Renal pelvis (tissue), 3 donors: ENCODE measurements around the gene OR2M5. TPM values are rescaled to one million over a fixed set of nuclear protein-coding genes. Genes with fewer than 3 reads are reported as not detected.

Experiments
- polyA plus RNA-seq, 3 donors: library from polyadenylated mRNA; unstranded; fragments of 120-200 nt; gene quantifications; one replicate each; pipeline ENCODE4 v1.2.1, GENCODE V29; 2013; ENCODE audit not compliant: insufficient read length in 3 of 3

Gene OR2M5
- polyA plus RNA-seq, 3 donors, result not detected

Other genes with a start within 250 kb of the OR2M5 start
- under 1 TPM; 0.20 to 0.55 (median 0.24) TPM for gene OR2W3, start 249.6 kb upstream of the OR2M5 start, polyA plus RNA-seq
- gene OR2T8, start 224.9 kb upstream of the OR2M5 start, polyA plus RNA-seq, result not detected
- not detected for gene OR2AJ1, start 220.3 kb upstream of the OR2M5 start, polyA plus RNA-seq
- not detected for gene OR2L8, start 196.3 kb upstream of the OR2M5 start, polyA plus RNA-seq
- gene OR2AK2, start 179.9 kb upstream of the OR2M5 start, polyA plus RNA-seq, result not detected
- gene OR2L5, start 131.5 kb upstream of the OR2M5 start, polyA plus RNA-seq, result not detected
- under 1 TPM; 0.06 to 0.12 (median 0.10) TPM for gene OR2L2, start 115.1 kb upstream of the OR2M5 start, polyA plus RNA-seq
- gene OR2L3, start 98.3 kb upstream of the OR2M5 start, polyA plus RNA-seq, result not detected
- gene OR2L13, start 50.0 kb upstream of the OR2M5 start, polyA plus RNA-seq, result not detected
- not detected for gene OR2M2, start 29.7 kb downstream of the OR2M5 start, polyA plus RNA-seq
- gene OR2M3, start 52.1 kb downstream of the OR2M5 start, polyA plus RNA-seq, result under 1 TPM; 0.03 to 0.04 (median 0.03) TPM
- gene OR2M4, start 86.3 kb downstream of the OR2M5 start, polyA plus RNA-seq, result under 1 TPM; 0.03 to 0.12 (median 0.08) TPM
- not detected for gene OR2T33, start 132.8 kb downstream of the OR2M5 start, polyA plus RNA-seq
- gene OR2T12, start 158.3 kb downstream of the OR2M5 start, polyA plus RNA-seq, result under 1 TPM; 0.03 to 0.09 (median 0.09) TPM
- not detected for gene OR2M7, start 179.4 kb downstream of the OR2M5 start, polyA plus RNA-seq
- gene OR14C36, start 203.6 kb downstream of the OR2M5 start, polyA plus RNA-seq, result not detected
- gene OR2T4, start 216.5 kb downstream of the OR2M5 start, polyA plus RNA-seq, result not detected
- under 1 TPM in 1 of 3 donors, not detected in 2; 0.04 TPM for gene OR2T6, start 230.6 kb downstream of the OR2M5 start, polyA plus RNA-seq